BLaER1 treated with 17β-estradiol and CSF1 and Interleukin-3, amounts not matched to agents 10 nM and 100 nM (cell line): Measurements from ENCODE around the gene RASEF.
A peak's percentile ranks its signal among the peaks of the same experiment; 100 is the strongest.
"Not testable (repeated sequence)": the region's sequence is repeated elsewhere in the genome, so short reads cannot be mapped to it uniquely, and the experiment has no call there.

Experiments
- H3K27ac ChIP-seq, 11 experiments: shearing (Covaris generic); formaldehyde crosslinking; 2 replicates each; pipeline ENCODE4 v1.8.1; 2022
- H3K27me3 ChIP-seq, 11 experiments: shearing (Covaris generic); formaldehyde crosslinking; 2 replicates each; pipeline ENCODE4 v1.8.1; 2022
- H3K36me3 ChIP-seq, 11 experiments: shearing (Covaris generic); formaldehyde crosslinking; 2 replicates each; pipeline ENCODE4 v1.8.1; 2022
- H3K4me1 ChIP-seq, 10 experiments: shearing (Covaris generic); formaldehyde crosslinking; 2 replicates each; pipeline ENCODE4 v1.8.1; 2022
- H3K4me2 ChIP-seq, 11 experiments: shearing (Covaris generic); formaldehyde crosslinking; 2 replicates each; pipeline ENCODE4 v1.8.1; 2022
- H3K4me3 ChIP-seq, 10 experiments: shearing (Covaris generic); formaldehyde crosslinking; 2 replicates each; pipeline ENCODE4 v1.8.1; 2022
- H3K9ac ChIP-seq, 11 experiments: shearing (Covaris generic); formaldehyde crosslinking; 2 replicates each; pipeline ENCODE4 v1.8.1; 2022
- H3K9me3 ChIP-seq, 11 experiments: shearing (Covaris generic); formaldehyde crosslinking; replicated peaks in 1 of 11; 2 replicates each; pipeline ENCODE4 v1.8.1; 2022
- H4K20me1 ChIP-seq, 11 experiments: shearing (Covaris generic); formaldehyde crosslinking; 2 replicates each; pipeline ENCODE4 v1.8.1; 2022
- Cebpa-rat ChIP-seq, 11 experiments: shearing (Covaris generic); IDR thresholded peaks; 2 replicates each; pipeline ENCODE4 v1.8.1; 2022

The RASEF gene

DNA sequence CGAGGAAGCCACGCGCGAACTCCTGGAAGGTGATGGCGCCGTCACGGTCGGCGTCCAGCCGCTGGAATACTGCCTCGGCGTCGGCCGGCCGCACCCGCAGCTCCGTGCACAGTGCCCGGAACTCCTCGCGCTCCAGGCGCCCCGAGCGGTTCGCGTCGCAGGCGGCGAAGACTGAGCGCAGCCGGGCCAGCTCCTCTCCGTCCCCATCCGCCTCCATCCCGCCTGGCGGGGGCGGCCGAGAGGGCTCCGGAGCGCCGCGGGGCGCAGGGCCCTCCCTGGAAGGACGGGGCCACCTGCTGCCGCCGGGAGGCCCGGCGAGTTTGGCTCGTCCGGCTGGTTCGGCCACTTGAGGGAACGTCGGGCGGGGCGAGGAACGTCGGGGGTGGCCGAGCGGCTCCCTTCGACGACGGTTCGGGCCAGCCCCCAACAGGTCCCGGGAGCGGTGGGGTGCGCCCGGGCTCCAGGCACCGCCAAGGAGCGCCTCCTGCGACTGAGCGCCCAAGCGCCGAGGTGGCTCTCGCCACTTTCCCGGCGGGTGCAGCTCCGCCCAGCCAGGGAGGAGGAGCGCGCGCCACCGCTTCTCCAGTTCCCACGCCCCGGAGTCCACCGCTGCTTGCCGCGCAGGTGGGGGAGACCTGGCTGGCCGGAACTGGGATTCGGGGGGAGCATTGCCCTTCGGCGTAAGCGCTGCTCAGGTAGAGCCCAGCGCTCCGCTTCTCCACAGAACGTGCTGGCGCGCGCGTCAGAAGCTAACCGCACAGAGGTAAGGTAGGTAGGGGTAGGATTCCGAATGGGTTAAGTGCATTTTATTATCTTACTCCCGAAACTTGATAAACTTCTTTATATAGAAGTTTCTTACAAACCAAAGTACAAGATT, at the start of gene RASEF:
TSS of gene RASEF (minus strand) at position 492 of the 877 bp plus-strand sequence. CDS start at position 217, 275 bp downstream.
- Histone ChIP-seq H3K4me1 (peaks cover 0 to 14% (median 7%) of the 10 kb centered on the region in 10 experiments; a peak in 9 of 20 replicates), H3K4me3 (peak within 1 kb of the TSS; percentile 48 to 67 (median 58)), H3K27me3 (peaks cover 35 to 50% (median 43%) of the 10 kb centered on the region in 11 experiments), H3K27ac (no peak within 1 kb of the TSS), H3K9ac (peak within 1 kb of the TSS in 4 of 11 experiments; percentile 15 to 37 (median 21); a peak in 3 of 22 replicates), H3K9me3 (peaks cover 11 to 20% (median 16%) of the 10 kb centered on the region in 11 experiments; a peak in 20 of 22 replicates), H3K4me2 (peak within 1 kb of the TSS; percentile 71 to 91 (median 84)), H3K36me3 (no peaks in the 10 kb centered on the region), H4K20me1 (no peaks in the 10 kb centered on the region; a peak in 1 of 22 replicates)
- no peak for TF ChIP-seq Cebpa-rat (IDR thresholded peaks at IDR 0.05)

- peaks cover 18 to 33% (median 24%) of the 10 kb centered on the region in 11 experiments for H3K9me3 ChIP-seq
- no peak overlapping the region for H3K4me3 ChIP-seq
- no peak for TF ChIP-seq Cebpa-rat (IDR thresholded peaks at IDR 0.05)
- H3K4me1 ChIP-seq: no peaks in the 10 kb centered on the region
- no peaks in the 10 kb centered on the region for H4K20me1 ChIP-seq
- no peaks in the 10 kb centered on the region for H3K27me3 ChIP-seq
- H3K36me3 ChIP-seq: no peaks in the 10 kb centered on the region
- H3K4me2 ChIP-seq: no peak overlapping the region
- H3K9ac ChIP-seq: no peak overlapping the region
- no peak overlapping the region for H3K27ac ChIP-seq
These were observed 48.2 kb upstream of the RASEF start for GRCh38 chr9:83111169-83111568.

GRCh38 chr9:83109296-83109695, 46.4 kb upstream of the RASEF start:
- H4K20me1 ChIP-seq: no peaks in the 10 kb centered on the region
- no peak overlapping the region for H3K27ac ChIP-seq
- no peak overlapping the region for H3K4me3 ChIP-seq
- H3K36me3 ChIP-seq: no peaks in the 10 kb centered on the region
- H3K9ac ChIP-seq: no peak overlapping the region
- TF ChIP-seq Cebpa-rat (IDR thresholded peaks at IDR 0.05): no peak
- no peak overlapping the region for H3K4me2 ChIP-seq
- peaks cover 11 to 21% (median 14%) of the 10 kb centered on the region in 11 experiments for H3K9me3 ChIP-seq
- no peaks in the 10 kb centered on the region for H3K27me3 ChIP-seq
- no peaks in the 10 kb centered on the region for H3K4me1 ChIP-seq

- Histone ChIP-seq H3K27ac (no peak overlapping the region), H3K36me3 (no peaks in the 10 kb centered on the region), H3K4me1 (no peaks in the 10 kb centered on the region), H3K4me3 (no peak overlapping the region), H3K27me3 (no peaks in the 10 kb centered on the region), H3K4me2 (no peak overlapping the region), H3K9ac (no peak overlapping the region), H4K20me1 (no peaks in the 10 kb centered on the region), H3K9me3 (peaks cover under 1 to 10% (median 3%) of the 10 kb centered on the region in 11 experiments; a peak in 18 of 22 replicates)
- no peak for TF ChIP-seq Cebpa-rat (IDR thresholded peaks at IDR 0.05)
These were observed 45.3 kb upstream of the RASEF start for GRCh38 chr9:83108208-83108607.

GRCh38 chr9:83106772-83107171, 43.8 kb upstream of the RASEF start:
- Histone ChIP-seq H3K4me1 (no peaks in the 10 kb centered on the region), H3K36me3 (no peaks in the 10 kb centered on the region), H3K9ac (no peak overlapping the region), H3K9me3 (no peaks in the 10 kb centered on the region), H4K20me1 (no peaks in the 10 kb centered on the region), H3K27ac (no peak overlapping the region), H3K4me3 (no peak overlapping the region), H3K4me2 (no peak overlapping the region), H3K27me3 (no peaks in the 10 kb centered on the region)
- TF ChIP-seq Cebpa-rat (IDR thresholded peaks at IDR 0.05): no peak

DNA sequence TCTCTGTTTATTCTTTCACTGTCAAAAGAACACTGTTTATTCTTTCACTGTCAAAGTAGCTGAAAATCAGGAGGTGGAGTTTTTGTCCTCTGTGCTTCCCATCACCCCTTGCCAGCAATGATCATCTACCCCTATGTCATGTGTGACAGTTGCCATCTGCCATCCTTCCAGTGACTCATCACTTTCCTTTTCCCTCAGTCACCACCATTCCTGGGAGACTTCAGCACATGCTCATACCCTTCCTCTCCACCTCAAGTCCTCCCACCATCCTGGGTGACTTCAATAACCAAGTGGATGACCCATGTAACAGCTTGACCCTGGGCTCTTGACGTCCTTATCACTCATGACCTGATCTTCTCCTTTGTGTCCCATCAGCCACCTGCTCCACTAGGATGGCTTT, 43.3 kb upstream of the RASEF start:
- H4K20me1 ChIP-seq: no peaks in the 10 kb centered on the region
- no peak overlapping the region for H3K4me3 ChIP-seq
- no peak overlapping the region for H3K4me2 ChIP-seq
- no peaks in the 10 kb centered on the region for H3K27me3 ChIP-seq
- H3K27ac ChIP-seq: no peak overlapping the region
- no peaks in the 10 kb centered on the region for H3K9me3 ChIP-seq
- H3K9ac ChIP-seq: no peak overlapping the region
- TF ChIP-seq Cebpa-rat (IDR thresholded peaks at IDR 0.05): no peak
- no peaks in the 10 kb centered on the region for H3K4me1 ChIP-seq
- no peaks in the 10 kb centered on the region for H3K36me3 ChIP-seq

DNA sequence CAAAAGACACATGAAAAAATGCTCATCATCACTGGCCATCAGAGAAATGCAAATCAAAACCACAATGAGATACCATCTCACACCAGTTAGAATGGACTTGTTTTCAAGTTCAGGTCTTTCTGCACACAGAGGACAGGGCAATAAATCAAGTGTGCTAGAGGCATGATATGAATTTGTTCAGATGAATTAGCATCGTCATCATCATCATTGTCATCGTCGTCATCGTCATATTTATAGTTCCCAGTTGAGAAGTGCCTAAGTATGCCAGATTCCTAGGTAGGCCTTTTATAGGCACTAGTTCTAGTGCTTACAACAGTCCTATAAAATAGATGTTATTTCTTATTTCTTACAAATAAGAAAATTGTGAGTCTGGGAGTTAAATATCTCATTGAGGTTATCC, 34.7 kb upstream of the RASEF start:
- no peaks in the 10 kb centered on the region for H3K27me3 ChIP-seq
- no peak overlapping the region for H3K4me3 ChIP-seq
- no peaks in the 10 kb centered on the region for H3K36me3 ChIP-seq
- H3K9me3 ChIP-seq: peaks cover 0 to 14% (median 6%) of the 10 kb centered on the region in 11 experiments; a peak in 10 of 22 replicates
- H3K4me1 ChIP-seq: no peaks in the 10 kb centered on the region
- no peak for TF ChIP-seq Cebpa-rat (IDR thresholded peaks at IDR 0.05)
- H3K27ac ChIP-seq: no peak overlapping the region
- H4K20me1 ChIP-seq: no peaks in the 10 kb centered on the region
- no peak overlapping the region for H3K9ac ChIP-seq
- H3K4me2 ChIP-seq: no peak overlapping the region

GRCh38 chr9:83093311-83093710, 30.4 kb upstream of the RASEF start:
- H3K9ac ChIP-seq, H3K4me1 ChIP-seq, H3K27me3 ChIP-seq, H3K4me3 ChIP-seq, H4K20me1 ChIP-seq, H3K36me3 ChIP-seq, H3K4me2 ChIP-seq, H3K27ac ChIP-seq: not testable (repeated sequence)
- peaks cover 10 to 35% (median 19%) of the 10 kb centered on the region in 11 experiments; a peak in 17 of 22 replicates for H3K9me3 ChIP-seq

DNA sequence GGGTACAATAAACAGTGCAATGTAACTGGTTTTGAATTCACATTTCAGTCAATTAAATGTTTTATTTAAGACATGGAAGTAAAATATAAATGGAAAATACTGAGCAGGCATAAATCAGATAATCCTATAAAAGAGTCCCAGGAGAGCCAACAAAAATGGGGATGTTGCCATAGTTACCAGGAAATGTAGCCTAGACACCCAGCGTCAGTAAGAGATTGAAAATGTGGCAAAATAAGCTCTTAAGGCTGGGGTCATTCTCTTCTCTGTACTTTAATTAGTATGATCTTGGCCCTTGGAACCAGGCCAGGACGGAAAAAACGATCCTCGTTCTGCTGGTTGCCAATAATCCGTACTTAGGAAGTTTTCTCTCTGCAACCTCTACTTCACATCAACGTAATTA, 18.9 kb upstream of the RASEF start:
- H3K4me2 ChIP-seq: peak overlapping the region in 4 of 11 experiments; percentile 4 to 23 (median 16); a peak in 3 of 22 replicates
- H3K9ac ChIP-seq: no peak overlapping the region
- H3K27ac ChIP-seq: no peak overlapping the region
- H3K4me3 ChIP-seq: no peak overlapping the region
- H3K36me3 ChIP-seq: no peaks in the 10 kb centered on the region
- no peaks in the 10 kb centered on the region for H3K27me3 ChIP-seq
- peaks cover 0 to 7% (median 0%) of the 10 kb centered on the region in 10 experiments; a peak in 5 of 20 replicates for H3K4me1 ChIP-seq
- no peaks in the 10 kb centered on the region for H3K9me3 ChIP-seq
- no peak for TF ChIP-seq Cebpa-rat (IDR thresholded peaks at IDR 0.05)
- H4K20me1 ChIP-seq: no peaks in the 10 kb centered on the region

DNA sequence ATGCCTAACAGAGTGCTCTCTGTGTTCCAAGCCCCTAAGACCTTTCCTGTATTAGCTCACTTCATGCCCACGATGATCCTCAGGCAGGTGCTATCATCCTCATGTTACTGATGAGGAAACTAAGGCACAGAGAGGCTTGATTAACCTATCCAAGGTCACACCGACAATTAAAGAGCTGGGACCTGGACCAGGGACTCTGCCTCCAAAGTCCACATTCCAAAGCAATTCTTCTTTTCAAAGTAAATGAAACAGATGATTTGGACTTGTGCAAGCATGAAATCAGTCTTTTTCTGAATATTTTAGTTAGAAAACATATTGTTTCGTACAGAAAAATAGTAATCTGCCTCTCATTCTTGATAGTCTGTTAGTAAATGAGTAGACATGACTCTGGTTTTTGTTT, 18.1 kb upstream of the RASEF start:
- H3K9ac ChIP-seq: no peak overlapping the region
- no peaks in the 10 kb centered on the region for H4K20me1 ChIP-seq
- no peak for TF ChIP-seq Cebpa-rat (IDR thresholded peaks at IDR 0.05)
- no peaks in the 10 kb centered on the region for H3K27me3 ChIP-seq
- no peak overlapping the region for H3K4me2 ChIP-seq
- no peak overlapping the region for H3K4me3 ChIP-seq
- no peaks in the 10 kb centered on the region for H3K9me3 ChIP-seq
- no peaks in the 10 kb centered on the region for H3K36me3 ChIP-seq
- no peak overlapping the region for H3K27ac ChIP-seq
- H3K4me1 ChIP-seq: peaks cover 0 to 7% (median 0%) of the 10 kb centered on the region in 10 experiments; a peak in 5 of 20 replicates

- H3K9me3 ChIP-seq, H3K4me2 ChIP-seq, H3K27ac ChIP-seq, H3K4me1 ChIP-seq, H3K4me3 ChIP-seq, H4K20me1 ChIP-seq, H3K36me3 ChIP-seq, H3K27me3 ChIP-seq, H3K9ac ChIP-seq: not testable (repeated sequence)
These were observed 13.0 kb upstream of the RASEF start for GRCh38 chr9:83075932-83076331.

DNA sequence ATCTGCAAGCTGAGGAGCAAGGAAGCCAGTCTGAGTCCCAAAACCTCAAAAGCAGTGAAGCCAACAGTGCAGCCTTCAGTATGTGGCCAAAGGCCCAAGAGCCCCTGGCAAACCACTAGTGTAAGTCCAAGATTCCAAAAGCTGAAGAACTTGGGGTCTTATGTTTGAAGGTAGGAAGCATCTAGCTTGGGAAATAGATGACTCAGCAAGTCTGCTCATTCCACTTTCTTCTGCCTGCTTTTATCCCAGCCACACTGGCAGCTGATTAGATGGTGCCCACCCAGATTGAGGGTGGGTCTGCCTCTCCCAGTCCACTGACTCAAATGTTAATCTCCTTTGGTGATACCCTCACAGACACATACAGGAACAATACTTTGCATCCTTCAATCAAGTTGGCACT, 9.6 kb upstream of the RASEF start:
- not testable (repeated sequence) for H3K4me2 ChIP-seq, H3K27ac ChIP-seq, H4K20me1 ChIP-seq, H3K4me1 ChIP-seq, H3K9me3 ChIP-seq, H3K36me3 ChIP-seq, H3K27me3 ChIP-seq, H3K4me3 ChIP-seq, H3K9ac ChIP-seq
